HG03354 (cell line): ENCODE measurements around the gene PARD3B.
"Not testable (repeated sequence)": the region's sequence is repeated elsewhere in the genome, so short reads cannot be mapped to it uniquely, and the experiment has no call there.

Experiments used
- ATAC-seq: cut with Tn5 transposase; IDR thresholded peaks from one replicate; pipeline ENCODE4 v1.9.1; 2021; ENCODE audit warnings: mild to moderate bottlenecking; ENCODE audit not compliant: unreplicated experiment, poor library complexity, severe bottlenecking

Gene PARD3B

DNA sequence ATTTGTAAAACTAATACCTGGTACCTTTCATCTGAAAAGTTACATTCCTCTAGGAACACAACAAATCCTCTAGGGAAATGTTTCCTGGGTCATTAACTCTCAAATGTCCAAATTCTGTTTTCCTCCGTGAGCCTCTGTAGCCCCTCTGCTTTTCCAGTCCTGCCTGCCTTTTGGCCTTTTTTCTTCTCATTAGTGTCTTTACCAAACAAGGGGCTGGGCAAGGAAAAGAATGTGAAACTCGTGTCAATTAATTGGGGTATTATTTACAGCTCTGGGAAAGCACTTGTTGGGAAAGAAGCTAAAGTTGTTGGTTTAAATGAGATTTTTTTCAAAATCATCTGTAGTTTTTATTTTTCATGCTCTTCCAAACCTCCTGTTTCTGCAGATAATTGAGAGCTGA is 938.9 kb downstream of the PARD3B start:
- ATAC-seq, result no peak

DNA sequence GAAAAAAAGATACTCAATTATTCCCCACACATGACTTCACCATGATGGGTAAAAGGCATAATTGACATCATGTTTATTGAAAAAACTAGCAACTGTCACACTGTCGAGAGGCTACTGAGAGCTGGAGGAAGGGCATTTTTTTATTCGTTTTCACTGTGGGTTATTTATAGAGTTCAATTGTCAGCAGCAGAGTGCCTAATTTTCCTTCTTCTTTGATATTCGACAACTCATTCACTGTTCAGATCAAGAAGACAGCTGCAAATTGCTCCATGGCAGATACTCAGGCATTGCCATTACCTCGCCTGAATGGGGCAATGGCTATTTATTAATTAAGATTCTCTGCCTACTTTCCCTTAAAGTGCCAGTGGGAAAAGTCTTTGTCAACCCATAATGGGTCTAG is 939.5 kb downstream of the PARD3B start:
- ATAC-seq, result no peak

- not testable (repeated sequence) for ATAC-seq
Measured at GRCh38 chr2:205493528-205493927, 948.3 kb downstream of the PARD3B start.

DNA sequence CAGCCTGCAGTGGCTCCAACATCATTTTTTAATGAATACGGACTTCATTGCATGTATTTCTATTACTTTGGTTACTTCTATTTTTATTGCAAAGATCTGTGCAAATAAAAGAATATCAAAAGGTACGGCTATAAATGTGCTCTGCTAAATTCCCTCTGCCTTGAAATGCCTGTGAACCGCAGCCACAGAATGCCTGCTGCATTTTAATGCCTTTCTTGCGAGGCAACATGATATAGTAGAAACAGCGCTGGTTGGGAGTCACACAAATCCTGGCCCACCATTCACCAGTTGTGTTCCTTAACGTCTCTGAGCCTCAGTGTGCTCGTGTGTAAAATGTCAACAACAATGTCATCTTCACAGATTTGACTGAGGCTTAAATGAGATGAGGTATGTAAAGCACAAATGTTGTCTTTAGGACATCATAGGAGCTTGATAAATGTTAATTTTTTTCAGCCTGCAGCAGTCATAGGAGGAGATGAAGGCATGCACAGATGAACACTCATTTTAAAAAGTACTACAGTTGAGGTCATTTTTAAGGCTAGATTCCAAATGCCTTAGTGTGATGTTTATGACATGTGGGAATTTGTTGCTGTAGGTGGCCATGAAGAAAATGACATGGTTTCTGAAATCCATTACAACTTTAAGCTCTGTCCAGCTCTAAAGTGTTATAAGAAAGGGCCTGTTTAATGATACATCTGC is 949.4 kb downstream of the PARD3B start:
- no peak for ATAC-seq

DNA sequence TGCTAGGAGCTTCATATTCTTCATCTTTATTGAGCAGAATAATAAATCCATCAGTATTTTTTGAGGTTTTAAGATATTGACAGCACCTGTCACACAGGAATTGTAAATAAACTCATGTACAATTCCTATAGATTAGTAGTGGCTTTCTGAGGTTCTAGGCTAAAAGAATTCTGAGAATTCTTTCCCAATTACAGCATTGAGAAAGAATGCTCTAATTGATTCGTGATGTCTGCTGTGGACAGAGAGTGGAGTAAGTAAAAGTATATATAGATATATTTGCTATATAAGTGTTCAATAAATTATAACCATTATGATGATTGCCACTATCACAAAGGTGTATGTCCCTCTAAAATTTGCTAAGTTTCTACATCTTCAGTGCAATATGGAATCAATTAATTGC is 950.5 kb downstream of the PARD3B start:
- ATAC-seq, result no peak

- ATAC-seq, result no peak
Measured at GRCh38 chr2:205496370-205496769, 951.1 kb downstream of the PARD3B start.

DNA sequence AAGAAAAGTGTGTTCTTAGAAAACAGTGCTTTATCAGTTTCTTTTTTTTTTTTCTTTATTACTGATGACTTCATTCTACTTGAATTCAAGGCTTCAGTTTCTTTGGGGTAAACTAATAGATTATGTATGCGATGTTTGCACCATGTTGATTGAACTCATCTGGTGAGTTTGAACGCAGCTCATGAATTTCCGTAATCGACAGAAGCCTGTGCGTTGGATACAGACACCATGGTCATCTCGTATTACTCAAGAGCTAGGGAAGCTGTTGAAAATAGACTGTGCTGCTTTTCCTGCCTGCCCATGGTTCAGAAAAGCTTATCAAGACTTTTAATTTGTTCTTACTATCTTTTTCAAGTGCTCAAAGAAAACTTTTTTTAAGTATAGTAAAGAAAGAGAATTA is 951.5 kb downstream of the PARD3B start:
- ATAC-seq, result no peak

GRCh38 chr2:205499006-205499405 is 953.7 kb downstream of the PARD3B start:
- no peak for ATAC-seq

DNA sequence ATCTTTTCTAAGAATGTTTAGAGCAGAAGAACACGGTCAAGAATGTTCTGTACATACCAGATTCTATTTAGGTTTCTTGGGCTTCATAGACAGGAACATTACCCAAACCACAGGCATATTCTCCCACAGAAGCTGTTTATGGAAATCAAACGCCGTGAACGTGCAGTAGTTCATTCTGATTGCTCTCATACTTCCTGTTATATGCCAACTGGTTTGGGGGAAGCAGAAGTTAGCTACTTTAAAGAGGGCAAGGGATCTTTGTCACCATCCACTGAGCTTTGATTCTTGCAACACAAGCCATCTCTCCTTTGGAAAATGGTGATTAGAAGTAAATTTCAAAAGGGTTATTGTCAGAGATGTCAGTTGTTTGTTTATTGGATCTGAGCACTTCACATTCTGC is 954.8 kb downstream of the PARD3B start:
- ATAC-seq, result no peak

GRCh38 chr2:205500951-205501350 is 955.7 kb downstream of the PARD3B start:
- ATAC-seq, result no peak

DNA sequence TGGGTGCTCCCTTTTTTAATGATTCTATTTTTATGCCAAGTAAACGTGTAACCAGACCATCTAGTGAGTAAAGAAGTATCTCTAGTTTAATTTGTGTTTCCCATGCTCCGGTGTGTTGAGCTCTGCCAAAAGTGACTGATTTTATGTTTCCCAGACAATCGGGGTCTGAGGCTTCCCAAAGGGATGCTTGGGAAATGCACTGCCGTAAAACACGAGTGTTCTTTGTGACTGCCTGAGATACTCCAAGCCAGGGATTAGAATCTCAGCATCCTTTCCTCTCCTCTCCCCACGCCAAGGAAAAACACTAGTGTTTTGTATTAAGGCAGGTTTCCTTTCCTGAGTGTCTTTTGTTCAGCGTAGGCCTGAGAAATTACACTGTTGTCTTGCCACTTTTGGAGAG is 956.6 kb downstream of the PARD3B start:
- ATAC-seq, result no peak

DNA sequence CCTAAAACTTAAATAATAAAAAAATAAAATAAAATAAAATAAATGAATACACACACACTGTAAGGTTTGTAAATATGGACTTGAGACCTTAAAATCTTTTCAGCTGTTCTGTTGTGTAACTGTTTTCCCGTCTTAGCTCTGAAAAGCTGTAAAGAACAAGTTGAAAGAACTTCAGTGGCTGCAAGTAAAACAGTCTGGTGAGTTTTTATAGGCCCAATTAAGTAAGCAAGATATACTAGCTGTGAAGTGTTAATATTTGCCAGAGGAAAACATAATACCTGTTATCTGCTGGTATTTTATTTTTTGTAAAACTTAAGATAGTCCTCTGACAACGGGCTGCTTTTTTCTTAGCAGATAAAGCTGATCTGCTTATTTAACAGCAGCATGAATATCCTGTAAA is 960.1 kb downstream of the PARD3B start:
- no peak for ATAC-seq

- no peak for ATAC-seq
Measured at GRCh38 chr2:205509655-205510054, 964.4 kb downstream of the PARD3B start.

- no peak for ATAC-seq
Measured at GRCh38 chr2:205510345-205510744, 965.1 kb downstream of the PARD3B start.

- ATAC-seq, result no peak
Measured at GRCh38 chr2:205511221-205511620, 965.9 kb downstream of the PARD3B start.

DNA sequence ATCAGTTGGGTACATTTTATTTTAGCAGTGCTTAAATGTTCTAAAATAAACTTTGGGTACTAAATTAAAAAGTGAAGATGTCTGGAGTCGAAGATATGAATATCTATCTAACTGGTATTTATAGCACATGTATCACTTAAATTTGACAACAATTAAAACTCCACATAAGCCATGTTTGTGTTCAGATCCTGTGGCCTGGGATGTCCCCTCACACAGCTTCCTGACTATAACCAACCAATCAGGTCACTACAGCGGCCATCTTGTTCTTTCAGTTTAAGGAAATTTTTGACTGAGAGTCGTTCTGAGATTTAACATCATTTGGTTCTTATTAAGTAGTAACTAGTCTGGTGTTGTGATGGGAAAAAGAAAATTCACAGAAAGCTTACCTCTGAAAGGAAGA is 966.4 kb downstream of the PARD3B start:
- no peak for ATAC-seq

DNA sequence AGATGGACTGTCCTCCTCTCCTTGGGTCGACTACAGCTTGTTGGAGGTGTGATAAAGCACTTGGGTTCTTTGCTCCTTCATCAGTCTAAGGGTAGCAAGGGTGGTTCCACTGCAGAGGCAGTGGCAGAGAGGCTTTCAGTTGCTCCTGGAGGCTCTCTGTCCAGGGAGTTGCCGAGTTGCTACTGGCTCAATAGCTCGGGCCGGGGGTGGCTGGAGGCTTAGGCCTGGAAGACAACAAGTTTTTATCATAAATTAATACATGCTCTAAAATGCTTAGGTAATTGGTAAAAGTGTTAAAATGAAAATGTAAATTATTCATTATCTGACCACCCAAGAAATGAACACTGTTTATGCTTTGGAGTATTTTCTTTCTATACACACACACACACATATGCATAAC is 975.0 kb downstream of the PARD3B start:
- no peak for ATAC-seq

DNA sequence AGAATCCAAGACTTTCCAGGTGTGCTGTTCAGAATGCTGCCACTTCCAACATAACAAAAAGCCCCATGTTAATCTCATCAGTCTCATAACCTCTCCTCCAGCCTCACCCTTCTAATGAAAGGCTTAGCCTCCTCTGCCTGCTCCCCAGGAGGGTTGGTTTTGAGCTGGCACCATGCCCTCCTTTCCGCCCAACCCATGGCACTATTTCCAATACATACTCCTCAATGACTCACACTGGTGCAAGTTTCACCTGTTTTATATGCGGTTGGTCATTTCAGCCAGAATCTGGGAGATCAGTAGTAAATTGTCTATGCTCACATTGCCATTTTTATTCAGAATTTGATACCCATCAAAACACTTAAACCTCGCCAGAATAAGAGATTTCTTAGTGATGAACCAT is 979.4 kb downstream of the PARD3B start:
- no peak for ATAC-seq

DNA sequence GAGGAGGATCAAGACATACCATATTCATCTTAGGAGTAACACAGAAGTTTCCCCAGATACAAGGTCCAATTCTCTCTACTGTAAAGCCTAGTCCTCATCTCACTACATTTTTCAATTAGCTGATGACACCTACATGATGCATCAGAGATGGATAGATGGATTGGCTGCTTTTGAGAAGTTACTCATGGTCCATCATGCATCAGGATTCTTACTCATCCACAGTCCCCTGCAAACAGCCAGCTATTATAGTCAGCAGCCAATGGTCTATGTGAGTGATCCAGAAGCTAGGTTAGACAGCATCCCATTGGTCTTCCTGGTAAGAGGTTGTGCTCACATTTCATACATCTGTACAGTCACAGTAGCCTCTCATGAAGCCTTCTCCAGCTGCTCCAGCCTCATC is 982.5 kb downstream of the PARD3B start:
- no peak for ATAC-seq

- no peak for ATAC-seq
Measured at GRCh38 chr2:205531072-205531471, 985.8 kb downstream of the PARD3B start.

- ATAC-seq, result no peak
Measured at GRCh38 chr2:205531489-205532148, 986.3 kb downstream of the PARD3B start.

DNA sequence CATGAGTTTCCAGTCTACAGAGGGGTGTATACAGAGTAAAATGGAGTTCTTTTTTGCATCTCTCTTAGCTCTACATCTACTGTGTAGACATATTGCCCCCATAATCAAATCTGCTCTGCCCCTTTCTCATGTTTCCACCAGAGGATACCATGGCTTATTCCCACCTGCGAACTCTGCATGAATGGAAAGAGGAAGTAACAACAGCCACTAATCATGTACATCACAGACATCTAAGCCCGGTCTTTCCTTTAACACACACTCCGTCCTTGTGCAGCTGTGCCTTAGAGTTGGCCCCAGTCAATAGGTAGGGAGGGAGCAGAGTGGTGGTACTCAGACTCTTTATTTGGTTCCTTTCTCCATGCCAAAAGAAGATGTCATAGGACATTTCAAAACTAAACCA is 989.7 kb downstream of the PARD3B start:
- ATAC-seq, result no peak
